C4-2B (cell line): ENCODE results near the gene KIR2DL1.
"Not testable (repeated sequence)": the region's sequence is repeated elsewhere in the genome, so short reads cannot be mapped to it uniquely, and the experiment has no call there.

ENCODE experiments used
- CTCF ChIP-seq: fragments of 450-650 bp; conservative IDR thresholded peaks from 2 replicates; pipeline ENCODE4 v1.5.1; 2017; ENCODE audit warnings: mild to moderate bottlenecking
- ZFX ChIP-seq: fragments of 450-650 bp; IDR thresholded peaks from 2 replicates; pipeline ENCODE4 v1.6.1; 2017

- TF ChIP-seq CTCF, ZFX: not testable (repeated sequence)
Measured at GRCh38 chr19:54744080-54744479, 25.5 kb upstream of the KIR2DL1 start.
